NCI-H146 treated with DMSO at 0.1 percent for 48 hours (cell line): ENCODE data around the gene SNRPD2.
"Not testable (repeated sequence)": the region's sequence is repeated elsewhere in the genome, so short reads cannot be mapped to it uniquely, and the experiment has no call there.

Source experiments
- DNase-seq: peaks from one replicate; lab custom pipeline; 2025; ENCODE audit not compliant: unreplicated experiment; lab: John Stamatoyannopoulos, UW

Gene SNRPD2

GRCh38 chr19:45691516-45692186 lies at the start of gene SNRPD2:
SNRPD2 (minus strand) TSS chr19:45691953; CDS start chr19:45691888, 65 bp downstream.
- peak; percentile 97 for DNase-seq

DNA sequence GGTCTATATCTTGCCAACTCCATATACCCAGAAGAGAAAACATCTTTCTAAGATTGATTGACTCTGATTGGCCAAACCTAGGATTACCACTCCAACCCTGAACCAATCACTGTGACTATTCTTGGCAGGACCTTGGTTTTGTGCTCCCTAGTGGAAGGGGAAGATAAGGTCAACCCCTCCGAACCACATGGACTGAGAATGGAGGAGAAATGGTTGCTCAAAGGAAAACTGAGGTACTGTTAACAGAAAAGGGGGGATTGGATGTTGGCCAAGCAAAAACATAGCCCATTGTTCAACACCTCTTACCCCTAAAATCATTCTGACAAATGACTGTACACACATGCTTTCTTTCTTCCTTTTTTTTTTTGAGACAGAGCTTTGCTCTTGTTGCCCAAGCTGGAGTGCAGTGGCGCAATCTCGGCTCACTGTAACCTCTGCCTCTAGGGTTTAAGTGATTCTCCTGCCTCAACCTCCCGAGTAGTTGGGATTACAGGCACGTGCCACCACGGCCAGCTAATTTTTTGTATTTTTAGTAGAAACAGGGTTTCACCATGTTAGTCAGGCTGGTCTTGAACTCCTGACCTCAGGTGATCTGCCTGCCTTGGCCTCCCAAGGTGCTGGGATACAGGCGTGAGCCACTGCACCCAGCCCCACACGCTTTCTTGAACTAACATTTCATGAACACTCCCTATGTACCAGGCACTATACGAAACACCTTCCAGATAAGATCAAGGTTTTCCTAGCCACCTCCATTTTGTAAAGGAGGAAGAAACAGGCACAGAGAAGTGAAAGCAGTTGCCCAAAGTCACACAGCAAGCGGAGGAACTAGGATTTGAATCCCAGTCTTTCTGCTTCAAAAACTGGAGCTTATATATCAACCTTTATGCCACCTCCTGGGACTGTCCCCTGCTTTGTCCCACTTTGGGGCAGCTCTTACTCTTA lies 48.0 kb upstream of the SNRPD2 start:
- DNase-seq = no peak

- no peak for DNase-seq
These were observed 41.5 kb upstream of the SNRPD2 start, which contains the start of gene MEIOSIN for GRCh38 chr19:45733160-45733810. MEIOSIN (plus strand) TSS chr19:45733439; CDS start chr19:45735377, 1,938 bp downstream.

DNA sequence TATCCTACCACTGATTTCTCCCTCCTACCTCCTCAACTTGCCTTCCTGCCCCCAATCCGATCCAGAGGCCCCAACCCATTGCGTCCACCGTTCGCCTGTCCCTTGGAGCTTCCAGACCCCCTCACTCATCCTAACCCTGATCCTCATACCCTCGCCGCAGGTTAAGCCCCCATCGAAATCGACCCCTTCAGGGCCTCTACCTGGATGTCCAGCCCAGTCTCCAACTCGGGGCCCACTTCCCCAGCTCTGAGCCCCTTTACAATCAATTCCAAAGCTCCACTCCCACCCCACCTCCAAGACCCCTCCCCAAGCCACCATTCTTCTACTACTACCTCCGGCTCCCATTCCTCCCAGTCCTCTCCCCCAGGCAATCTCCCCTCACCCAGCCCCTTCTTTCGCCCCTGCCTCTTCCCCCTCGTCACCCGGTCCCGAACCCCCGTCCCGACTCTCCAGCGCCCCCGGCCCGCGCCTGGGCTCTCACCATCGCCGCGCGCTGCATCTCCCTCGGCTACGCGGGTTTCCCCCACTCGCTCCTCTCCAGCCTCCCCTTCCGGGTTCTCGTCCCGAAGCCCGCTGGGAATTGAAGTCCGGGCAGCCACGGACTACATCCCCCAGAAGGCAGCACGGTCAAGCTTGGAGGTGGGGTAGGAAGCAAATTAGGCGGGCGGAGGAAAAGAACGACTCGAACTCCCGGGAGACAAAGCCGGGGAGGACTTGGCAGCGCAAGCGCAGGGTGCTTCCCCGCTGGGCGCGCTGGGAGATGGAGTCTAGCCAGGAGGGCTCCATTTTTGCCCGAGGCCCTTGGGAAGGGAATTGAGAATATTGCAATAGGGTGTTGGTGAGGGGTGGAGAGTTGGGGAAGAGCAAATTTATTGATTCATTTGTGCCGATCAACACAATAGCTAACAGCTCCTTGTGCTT lies 38.9 kb upstream of the SNRPD2 start, which contains the start of gene FBXO46:
FBXO46 (minus strand) TSS at position 529 of the 921 bp plus-strand sequence. CDS start 17,401 bp downstream, outside the sequence.
- peak; percentile 99 for DNase-seq

- no peak for DNase-seq
These were observed 38.1 kb upstream of the SNRPD2 start for GRCh38 chr19:45729800-45730290.

- not testable (repeated sequence) for DNase-seq
These were observed 36.9 kb upstream of the SNRPD2 start for GRCh38 chr19:45728683-45729082.

GRCh38 chr19:45720065-45720464 lies 28.3 kb upstream of the SNRPD2 start:
- DNase-seq = not testable (repeated sequence)

DNA sequence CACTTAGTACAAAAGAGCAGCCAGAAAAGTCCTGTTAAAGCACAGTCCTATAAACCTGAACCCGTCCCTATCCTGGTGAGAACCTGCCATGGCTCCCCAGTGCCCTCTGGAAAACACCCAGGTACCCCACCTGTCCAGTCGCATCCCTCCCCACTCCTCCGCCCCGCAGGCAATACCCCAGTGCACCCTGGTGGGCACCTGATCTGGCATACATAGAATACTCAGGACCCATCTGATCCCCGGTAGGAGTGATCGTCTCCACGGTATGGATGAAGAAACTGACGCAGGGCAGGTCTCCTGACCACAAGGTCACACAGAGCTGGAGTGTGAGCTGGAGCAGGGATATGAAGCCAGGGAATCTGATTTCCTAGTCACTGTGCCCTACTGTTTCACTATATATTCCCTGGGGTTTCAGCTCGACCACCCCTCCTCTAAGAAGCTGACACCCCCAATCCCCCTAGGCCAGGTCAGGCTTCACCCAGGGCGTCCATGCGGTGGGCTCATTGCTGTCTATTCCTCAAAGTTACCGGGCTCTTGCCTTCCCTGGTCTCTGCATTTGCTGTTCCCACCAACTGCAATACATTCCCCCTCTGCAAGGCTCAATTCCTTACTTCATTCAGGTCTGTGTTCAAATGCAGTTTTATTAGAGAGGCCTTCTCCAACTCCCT lies 26.4 kb upstream of the SNRPD2 start:
- DNase-seq = no peak

DNA sequence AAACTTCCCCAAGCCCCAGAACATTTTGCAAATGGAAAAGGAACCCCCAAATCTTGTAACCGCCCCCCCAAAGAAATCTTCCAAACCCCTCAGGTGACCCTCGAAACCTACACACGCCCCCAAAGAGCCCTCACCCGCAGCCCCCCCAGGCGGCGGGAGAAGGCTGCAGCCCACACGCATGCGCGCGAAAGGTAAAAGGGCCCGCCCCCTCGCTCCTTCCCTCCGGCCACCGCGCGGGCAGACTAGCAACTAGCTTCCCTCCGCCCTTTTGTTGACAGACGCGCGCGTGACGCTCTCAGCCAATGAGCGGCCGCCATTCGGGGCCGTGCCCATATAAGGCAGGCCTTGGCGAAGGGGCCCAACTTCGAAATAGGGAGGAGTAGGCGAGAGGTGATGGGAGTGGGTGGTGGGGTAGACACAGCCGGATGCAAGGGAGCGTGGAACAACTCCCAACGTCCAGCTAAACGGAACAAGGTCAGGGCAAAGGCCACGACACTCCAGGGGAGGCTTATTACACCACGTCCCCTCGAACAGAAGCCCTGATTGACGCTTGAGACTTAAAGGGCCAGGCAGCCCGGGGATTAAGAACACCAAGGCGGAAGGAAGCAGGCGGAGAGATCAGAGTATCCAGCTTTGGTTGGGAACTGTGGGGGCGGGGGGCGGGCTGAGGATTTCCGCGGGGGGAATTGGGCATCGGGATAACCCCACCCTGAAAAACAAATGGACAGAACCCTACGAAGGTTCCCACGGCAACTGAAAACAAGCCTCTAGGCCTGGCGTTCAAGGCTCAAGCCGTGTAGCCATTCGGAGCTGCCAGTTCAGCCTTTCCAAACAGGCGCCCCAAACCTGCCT lies 25.6 kb upstream of the SNRPD2 start:
- DNase-seq = peak; percentile 99

- peak; percentile 32 for DNase-seq
These were observed 24.8 kb upstream of the SNRPD2 start for GRCh38 chr19:45716359-45717130.

- no peak for DNase-seq
These were observed 23.4 kb upstream of the SNRPD2 start for GRCh38 chr19:45715139-45715538.

GRCh38 chr19:45713141-45713540 lies 21.4 kb upstream of the SNRPD2 start:
- DNase-seq = no peak

DNA sequence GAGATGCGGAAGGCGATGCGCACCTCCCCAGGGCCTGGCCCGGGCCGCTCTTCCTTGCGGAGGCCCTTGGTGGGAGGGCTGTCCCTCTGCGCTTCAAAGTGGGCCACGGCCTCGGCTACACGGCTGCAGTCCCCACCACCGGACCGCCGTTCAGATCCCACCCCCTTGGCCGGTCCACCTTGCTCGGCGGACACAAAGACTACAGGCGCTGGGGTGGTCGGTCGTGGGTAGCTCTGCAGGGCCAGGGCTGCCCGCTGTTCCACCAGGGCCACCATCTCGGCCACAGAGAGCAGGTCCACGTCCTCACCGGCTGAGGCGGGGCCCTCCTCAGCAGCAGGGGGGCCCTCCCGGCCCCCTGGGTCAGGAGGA lies 20.9 kb upstream of the SNRPD2 start:
- DNase-seq = no peak

GRCh38 chr19:45711851-45712698 lies 20.3 kb upstream of the SNRPD2 start:
- no peak for DNase-seq

DNA sequence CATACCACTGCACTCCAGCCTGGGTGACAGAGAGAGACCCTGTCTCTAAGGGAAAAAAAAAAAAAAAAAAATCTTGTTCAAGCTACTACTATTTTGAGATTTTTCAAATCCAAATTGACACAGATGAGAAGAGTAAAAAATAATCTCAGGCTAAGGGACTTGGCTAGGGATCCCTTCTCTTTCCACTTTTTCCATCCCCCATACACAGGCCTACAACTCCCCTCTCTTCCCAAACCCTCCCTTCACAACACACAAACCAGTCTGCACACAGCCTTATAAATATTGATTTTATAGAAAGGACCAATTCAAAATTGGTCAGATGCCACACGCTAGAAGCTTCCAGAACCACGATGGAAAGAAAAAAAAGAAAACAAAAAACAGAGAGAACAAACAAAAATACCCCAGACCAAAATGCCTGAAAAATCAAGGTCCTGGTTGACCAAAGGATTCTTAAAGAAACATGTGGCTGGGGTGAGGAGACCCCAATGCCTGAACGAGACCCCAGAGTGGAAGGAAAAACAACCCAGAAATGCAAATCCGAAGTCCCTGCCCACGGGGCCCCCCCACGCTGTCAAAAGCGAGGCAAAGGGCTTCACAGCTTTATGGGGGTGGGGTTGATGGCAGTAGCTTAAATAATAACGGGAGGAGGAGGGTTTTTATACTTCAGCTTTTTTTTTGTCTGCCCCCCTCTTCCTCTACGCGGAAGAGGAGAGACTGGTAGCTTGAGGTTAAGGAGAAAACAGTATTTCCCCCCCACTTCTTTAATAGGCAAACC lies 18.8 kb upstream of the SNRPD2 start:
- DNase-seq = no peak

DNA sequence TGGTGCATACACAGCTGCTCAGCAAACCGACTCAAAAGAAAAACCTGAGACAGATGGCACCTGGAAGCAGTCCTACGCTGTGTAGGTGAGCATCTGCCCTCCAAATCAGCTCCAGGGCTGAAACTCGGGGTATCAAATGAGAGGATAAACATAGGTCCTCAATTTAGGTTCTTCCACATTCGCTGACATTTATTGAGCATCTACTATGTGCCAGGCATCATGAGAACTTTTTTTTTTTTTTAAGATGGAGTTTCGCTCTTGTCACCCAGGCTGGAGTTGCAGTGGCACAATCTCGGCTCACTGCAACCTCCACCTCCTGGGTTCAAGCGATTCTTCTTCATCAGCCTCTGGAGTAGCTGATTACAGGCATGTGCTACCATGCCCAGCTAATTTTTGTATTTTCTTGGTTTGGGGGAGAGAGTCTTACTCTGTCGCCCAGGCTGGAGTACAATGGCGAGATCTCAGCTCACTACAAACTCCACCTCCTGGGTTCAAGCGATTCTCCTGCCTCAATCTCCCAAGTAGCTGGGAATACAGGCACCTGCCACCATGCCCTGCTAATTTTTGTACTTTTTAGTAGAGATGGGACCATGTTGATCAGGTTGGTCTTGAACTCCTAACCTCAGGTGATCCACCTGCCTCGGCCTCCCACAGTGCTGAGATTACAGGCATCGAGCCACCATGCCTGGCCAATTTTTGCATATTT lies 14.1 kb upstream of the SNRPD2 start:
- no peak for DNase-seq
